ENCODE data around the gene ALKBH5. TPM values are rescaled to one million over a fixed set of nuclear protein-coding genes. Genes with fewer than 3 reads are reported as not detected.

Gene ALKBH5
- total and polyA plus RNA-seq, 2 of the 8 experiments (the other 6 are each of a cell fraction or from before 2014, with no cell fraction given), result 63.7 to 86.4 TPM

DNA sequence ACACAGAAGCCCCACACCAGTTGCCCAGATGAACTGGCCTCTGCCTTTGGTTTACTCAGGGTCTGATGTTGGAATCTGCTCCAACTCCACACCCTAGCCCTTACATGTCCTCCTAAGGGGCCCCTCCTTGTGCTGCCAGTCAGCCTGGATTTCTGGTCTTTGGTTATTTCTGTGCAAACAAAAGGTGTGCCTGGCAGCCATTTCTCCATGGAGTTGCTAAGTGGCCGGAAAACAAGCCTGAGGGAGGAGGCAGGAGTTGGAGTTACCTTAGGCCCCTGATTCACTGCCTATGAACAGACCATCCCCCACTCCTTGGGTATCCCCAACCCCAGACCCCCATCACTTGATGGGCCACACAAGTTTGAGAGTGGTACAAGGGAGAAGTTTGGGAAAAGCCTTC is 4.4 kb upstream of the ALKBH5 start (continued):
- TF ChIP-seq, protein P1, sequence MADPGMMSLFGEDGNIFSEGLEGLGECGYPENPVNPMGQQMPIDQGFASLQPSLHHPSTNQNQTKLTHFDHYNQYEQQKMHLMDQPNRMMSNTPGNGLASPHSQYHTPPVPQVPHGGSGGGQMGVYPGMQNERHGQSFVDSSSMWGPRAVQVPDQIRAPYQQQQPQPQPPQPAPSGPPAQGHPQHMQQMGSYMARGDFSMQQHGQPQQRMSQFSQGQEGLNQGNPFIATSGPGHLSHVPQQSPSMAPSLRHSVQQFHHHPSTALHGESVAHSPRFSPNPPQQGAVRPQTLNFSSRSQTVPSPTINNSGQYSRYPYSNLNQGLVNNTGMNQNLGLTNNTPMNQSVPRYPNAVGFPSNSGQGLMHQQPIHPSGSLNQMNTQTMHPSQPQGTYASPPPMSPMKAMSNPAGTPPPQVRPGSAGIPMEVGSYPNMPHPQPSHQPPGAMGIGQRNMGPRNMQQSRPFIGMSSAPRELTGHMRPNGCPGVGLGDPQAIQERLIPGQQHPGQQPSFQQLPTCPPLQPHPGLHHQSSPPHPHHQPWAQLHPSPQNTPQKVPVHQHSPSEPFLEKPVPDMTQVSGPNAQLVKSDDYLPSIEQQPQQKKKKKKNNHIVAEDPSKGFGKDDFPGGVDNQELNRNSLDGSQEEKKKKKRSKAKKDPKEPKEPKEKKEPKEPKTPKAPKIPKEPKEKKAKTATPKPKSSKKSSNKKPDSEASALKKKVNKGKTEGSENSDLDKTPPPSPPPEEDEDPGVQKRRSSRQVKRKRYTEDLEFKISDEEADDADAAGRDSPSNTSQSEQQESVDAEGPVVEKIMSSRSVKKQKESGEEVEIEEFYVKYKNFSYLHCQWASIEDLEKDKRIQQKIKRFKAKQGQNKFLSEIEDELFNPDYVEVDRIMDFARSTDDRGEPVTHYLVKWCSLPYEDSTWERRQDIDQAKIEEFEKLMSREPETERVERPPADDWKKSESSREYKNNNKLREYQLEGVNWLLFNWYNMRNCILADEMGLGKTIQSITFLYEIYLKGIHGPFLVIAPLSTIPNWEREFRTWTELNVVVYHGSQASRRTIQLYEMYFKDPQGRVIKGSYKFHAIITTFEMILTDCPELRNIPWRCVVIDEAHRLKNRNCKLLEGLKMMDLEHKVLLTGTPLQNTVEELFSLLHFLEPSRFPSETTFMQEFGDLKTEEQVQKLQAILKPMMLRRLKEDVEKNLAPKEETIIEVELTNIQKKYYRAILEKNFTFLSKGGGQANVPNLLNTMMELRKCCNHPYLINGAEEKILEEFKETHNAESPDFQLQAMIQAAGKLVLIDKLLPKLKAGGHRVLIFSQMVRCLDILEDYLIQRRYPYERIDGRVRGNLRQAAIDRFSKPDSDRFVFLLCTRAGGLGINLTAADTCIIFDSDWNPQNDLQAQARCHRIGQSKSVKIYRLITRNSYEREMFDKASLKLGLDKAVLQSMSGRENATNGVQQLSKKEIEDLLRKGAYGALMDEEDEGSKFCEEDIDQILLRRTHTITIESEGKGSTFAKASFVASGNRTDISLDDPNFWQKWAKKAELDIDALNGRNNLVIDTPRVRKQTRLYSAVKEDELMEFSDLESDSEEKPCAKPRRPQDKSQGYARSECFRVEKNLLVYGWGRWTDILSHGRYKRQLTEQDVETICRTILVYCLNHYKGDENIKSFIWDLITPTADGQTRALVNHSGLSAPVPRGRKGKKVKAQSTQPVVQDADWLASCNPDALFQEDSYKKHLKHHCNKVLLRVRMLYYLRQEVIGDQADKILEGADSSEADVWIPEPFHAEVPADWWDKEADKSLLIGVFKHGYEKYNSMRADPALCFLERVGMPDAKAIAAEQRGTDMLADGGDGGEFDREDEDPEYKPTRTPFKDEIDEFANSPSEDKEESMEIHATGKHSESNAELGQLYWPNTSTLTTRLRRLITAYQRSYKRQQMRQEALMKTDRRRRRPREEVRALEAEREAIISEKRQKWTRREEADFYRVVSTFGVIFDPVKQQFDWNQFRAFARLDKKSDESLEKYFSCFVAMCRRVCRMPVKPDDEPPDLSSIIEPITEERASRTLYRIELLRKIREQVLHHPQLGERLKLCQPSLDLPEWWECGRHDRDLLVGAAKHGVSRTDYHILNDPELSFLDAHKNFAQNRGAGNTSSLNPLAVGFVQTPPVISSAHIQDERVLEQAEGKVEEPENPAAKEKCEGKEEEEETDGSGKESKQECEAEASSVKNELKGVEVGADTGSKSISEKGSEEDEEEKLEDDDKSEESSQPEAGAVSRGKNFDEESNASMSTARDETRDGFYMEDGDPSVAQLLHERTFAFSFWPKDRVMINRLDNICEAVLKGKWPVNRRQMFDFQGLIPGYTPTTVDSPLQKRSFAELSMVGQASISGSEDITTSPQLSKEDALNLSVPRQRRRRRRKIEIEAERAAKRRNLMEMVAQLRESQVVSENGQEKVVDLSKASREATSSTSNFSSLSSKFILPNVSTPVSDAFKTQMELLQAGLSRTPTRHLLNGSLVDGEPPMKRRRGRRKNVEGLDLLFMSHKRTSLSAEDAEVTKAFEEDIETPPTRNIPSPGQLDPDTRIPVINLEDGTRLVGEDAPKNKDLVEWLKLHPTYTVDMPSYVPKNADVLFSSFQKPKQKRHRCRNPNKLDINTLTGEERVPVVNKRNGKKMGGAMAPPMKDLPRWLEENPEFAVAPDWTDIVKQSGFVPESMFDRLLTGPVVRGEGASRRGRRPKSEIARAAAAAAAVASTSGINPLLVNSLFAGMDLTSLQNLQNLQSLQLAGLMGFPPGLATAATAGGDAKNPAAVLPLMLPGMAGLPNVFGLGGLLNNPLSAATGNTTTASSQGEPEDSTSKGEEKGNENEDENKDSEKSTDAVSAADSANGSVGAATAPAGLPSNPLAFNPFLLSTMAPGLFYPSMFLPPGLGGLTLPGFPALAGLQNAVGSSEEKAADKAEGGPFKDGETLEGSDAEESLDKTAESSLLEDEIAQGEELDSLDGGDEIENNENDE (IDR thresholded peaks at IDR 0.05; ENCODE audit: insufficient replicate concordance, low read length), result no peak
- TF ChIP-seq KDM4A (IDR thresholded peaks at IDR 0.05; ENCODE audit: low read depth, low read length, severe bottlenecking) (no peak), TCF12 (IDR thresholded peaks at IDR 0.05; ENCODE audit: low read depth, low read length) (no peak), BRCA1 (IDR thresholded peaks at IDR 0.05; ENCODE audit: low read depth, low read length) (no peak), RAD21 (IDR thresholded peaks at IDR 0.05 in 1 of 2, conservative IDR thresholded peaks at IDR 0.05 in 1 of 2; ENCODE audit: low read depth in 2 of 2, low read length in 2 of 2) (no peak), RXRA (IDR thresholded peaks at IDR 0.05; ENCODE audit: insufficient read depth, low read depth, low read length) (no peak)
